Duodenal mucosa (tissue), 2 donors: Measurements from ENCODE around the gene MAP4K4.

Experiments used
- H3K27ac ChIP-seq: one replicate; pipeline ENCODE4 v1.7.0; 2013; ENCODE audit warnings: low read depth, low read length
- H3K27me3 ChIP-seq, 2 donors: one replicate each; pipeline ENCODE4 v1.7.0; 2013; ENCODE audit warnings: low read length in 2 of 2, control low read depth in 1 of 2; ENCODE audit not compliant: insufficient read depth in 2 of 2, control insufficient read depth in 1 of 2
- H3K36me3 ChIP-seq, 2 donors: one replicate each; pipeline ENCODE4 v1.7.0; 2013; ENCODE audit warnings: low read length in 2 of 2, control low read depth in 1 of 2; ENCODE audit not compliant: insufficient read depth in 2 of 2, control insufficient read depth in 1 of 2
- H3K4me1 ChIP-seq, 2 donors: one replicate each; pipeline ENCODE4 v1.7.0; 2013; ENCODE audit warnings: low read length in 2 of 2, control low read depth in 1 of 2; ENCODE audit not compliant: insufficient read depth in 2 of 2, control insufficient read depth in 1 of 2
- H3K4me3 ChIP-seq, 2 donors: one replicate each; pipeline ENCODE4 v1.7.0; 2013; ENCODE audit warnings: low read length in 2 of 2, low read depth in 1 of 2
- H3K9ac ChIP-seq, 2 donors: one replicate each; pipeline ENCODE4 v1.7.0; 2013; ENCODE audit warnings: low read length in 2 of 2, low read depth in 1 of 2
- H3K9me3 ChIP-seq, 2 donors: one replicate each; pipeline ENCODE4 v1.7.0; 2013; ENCODE audit warnings: low read length in 2 of 2, control low read depth in 1 of 2; ENCODE audit not compliant: control insufficient read depth in 1 of 2

The MAP4K4 gene

GRCh38 chr2:101821059-101821805 lies 123.7 kb downstream of the MAP4K4 start:
- Histone ChIP-seq H3K27me3 (no peaks in the 10 kb centered on the region), H3K4me1 (peaks cover 11 to 19% of the 10 kb centered on the region in 2 donors), H3K4me3 (no peak overlapping the region), H3K9me3 (no peaks in the 10 kb centered on the region), H3K36me3 (peaks cover 0 to 5% of the 10 kb centered on the region in 2 donors), H3K27ac (no peak overlapping the region), H3K9ac (no peak overlapping the region)

DNA sequence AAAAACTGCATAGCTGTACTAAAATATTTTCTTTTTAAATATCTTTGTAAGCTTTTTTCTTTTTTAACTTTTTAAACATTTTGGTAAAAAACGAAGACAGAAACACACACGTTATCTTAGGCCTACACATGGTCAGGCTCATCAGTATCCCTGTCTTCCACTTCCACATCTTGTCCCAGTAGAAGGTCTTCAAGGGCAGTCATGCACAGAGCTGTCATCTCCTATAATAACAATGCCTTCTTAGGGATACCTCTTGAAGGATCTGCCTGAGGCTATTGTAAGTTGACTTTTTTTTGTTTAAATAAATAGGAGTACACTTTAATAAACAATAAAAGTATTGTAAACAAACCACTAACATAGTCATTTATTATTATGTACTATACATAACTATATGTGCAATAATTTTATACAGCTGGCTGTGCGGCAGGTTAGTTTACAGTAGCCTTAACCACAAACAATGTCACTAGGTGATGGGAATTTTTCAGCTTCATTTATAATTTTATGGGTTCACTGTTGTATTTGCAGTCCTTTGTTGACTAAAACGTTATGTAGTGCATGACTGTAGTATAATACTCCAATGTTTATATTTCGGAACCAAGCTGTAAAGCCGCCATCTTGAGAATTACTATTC lies 124.4 kb downstream of the MAP4K4 start:
- H3K4me1 ChIP-seq: peaks cover 11 to 19% of the 10 kb centered on the region in 2 donors
- no peaks in the 10 kb centered on the region for H3K9me3 ChIP-seq
- no peak overlapping the region for H3K4me3 ChIP-seq
- H3K9ac ChIP-seq: no peak overlapping the region
- peaks cover 0 to 8% of the 10 kb centered on the region in 2 donors for H3K36me3 ChIP-seq
- H3K27ac ChIP-seq: no peak overlapping the region
- no peaks in the 10 kb centered on the region for H3K27me3 ChIP-seq

- Histone ChIP-seq H3K36me3 (peaks cover 0 to 14% of the 10 kb centered on the region in 2 donors), H3K9ac (no peak overlapping the region), H3K4me3 (no peak overlapping the region), H3K4me1 (peaks cover 9 to 10% of the 10 kb centered on the region in 2 donors), H3K27me3 (no peaks in the 10 kb centered on the region), H3K27ac (no peak overlapping the region), H3K9me3 (no peaks in the 10 kb centered on the region)
Measured at GRCh38 chr2:101823347-101823791, 125.9 kb downstream of the MAP4K4 start.

GRCh38 chr2:101823859-101824258 lies 126.4 kb downstream of the MAP4K4 start:
- H3K27ac ChIP-seq: no peak overlapping the region
- H3K27me3 ChIP-seq: no peaks in the 10 kb centered on the region
- no peak overlapping the region for H3K4me3 ChIP-seq
- no peak overlapping the region for H3K9ac ChIP-seq
- no peaks in the 10 kb centered on the region for H3K9me3 ChIP-seq
- H3K36me3 ChIP-seq: peaks cover 0 to 14% of the 10 kb centered on the region in 2 donors
- H3K4me1 ChIP-seq: peaks cover 4 to 5% of the 10 kb centered on the region in 2 donors

- Histone ChIP-seq H3K9me3 (no peaks in the 10 kb centered on the region), H3K27ac (no peak overlapping the region), H3K4me1 (no peaks in the 10 kb centered on the region)
Measured at GRCh38 chr2:101826716-101827115, 129.2 kb downstream of the MAP4K4 start.

DNA sequence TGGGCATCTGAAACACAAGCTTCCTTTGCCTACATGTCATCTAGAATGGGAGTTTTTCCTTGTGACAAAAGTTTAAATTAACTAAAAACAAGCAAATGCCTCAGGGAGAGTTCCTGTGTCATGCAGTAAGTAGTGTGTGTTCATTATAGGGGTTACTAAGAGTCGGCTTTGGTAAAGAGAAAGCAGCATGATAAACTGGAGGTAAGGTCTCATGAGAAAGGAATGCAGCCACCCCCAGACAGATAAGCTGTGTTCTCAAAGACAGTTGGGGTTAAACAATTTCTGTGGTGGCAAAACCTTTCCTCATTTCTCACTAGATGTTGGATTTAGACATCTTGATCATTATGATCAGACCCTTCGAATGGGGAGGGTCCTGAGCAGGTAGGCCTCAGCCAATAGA lies 129.7 kb downstream of the MAP4K4 start:
- peaks cover 0 to 22% of the 10 kb centered on the region in 2 donors for H3K36me3 ChIP-seq
- H3K9ac ChIP-seq: no peak overlapping the region
- no peak overlapping the region for H3K27ac ChIP-seq
- H3K9me3 ChIP-seq: no peaks in the 10 kb centered on the region
- no peaks in the 10 kb centered on the region for H3K4me1 ChIP-seq
- no peaks in the 10 kb centered on the region for H3K27me3 ChIP-seq
- no peak overlapping the region for H3K4me3 ChIP-seq

More at GRCh38 chr2:101826716-101827115, 129.2 kb downstream of the MAP4K4 start:
- Histone ChIP-seq H3K36me3 (peaks cover 0 to 21% of the 10 kb centered on the region in 2 donors), H3K4me3 (no peak overlapping the region), H3K27me3 (no peaks in the 10 kb centered on the region), H3K9ac (no peak overlapping the region)

- Histone ChIP-seq H3K27ac (no peak overlapping the region), H3K36me3 (peaks cover 3 to 22% of the 10 kb centered on the region in 2 donors), H3K9ac (no peak overlapping the region), H3K9me3 (no peaks in the 10 kb centered on the region), H3K27me3 (no peaks in the 10 kb centered on the region), H3K4me3 (no peak overlapping the region), H3K4me1 (no peaks in the 10 kb centered on the region)
Measured at GRCh38 chr2:101828257-101828656, 130.8 kb downstream of the MAP4K4 start.

- Histone ChIP-seq H3K27ac (no peak overlapping the region), H3K36me3 (peaks cover 3 to 22% of the 10 kb centered on the region in 2 donors)
Measured at GRCh38 chr2:101828673-101829334, 131.3 kb downstream of the MAP4K4 start.

GRCh38 chr2:101829429-101829828 lies 131.9 kb downstream of the MAP4K4 start:
- Histone ChIP-seq H3K4me3 (no peak overlapping the region), H3K9me3 (no peaks in the 10 kb centered on the region), H3K36me3 (peaks cover 3 to 22% of the 10 kb centered on the region in 2 donors), H3K9ac (no peak overlapping the region), H3K4me1 (no peaks in the 10 kb centered on the region), H3K27ac (no peak overlapping the region), H3K27me3 (no peaks in the 10 kb centered on the region)

More at GRCh38 chr2:101828673-101829334, 131.3 kb downstream of the MAP4K4 start:
- Histone ChIP-seq H3K4me1 (no peaks in the 10 kb centered on the region), H3K27me3 (no peaks in the 10 kb centered on the region), H3K4me3 (no peak overlapping the region), H3K9ac (no peak overlapping the region), H3K9me3 (no peaks in the 10 kb centered on the region)

DNA sequence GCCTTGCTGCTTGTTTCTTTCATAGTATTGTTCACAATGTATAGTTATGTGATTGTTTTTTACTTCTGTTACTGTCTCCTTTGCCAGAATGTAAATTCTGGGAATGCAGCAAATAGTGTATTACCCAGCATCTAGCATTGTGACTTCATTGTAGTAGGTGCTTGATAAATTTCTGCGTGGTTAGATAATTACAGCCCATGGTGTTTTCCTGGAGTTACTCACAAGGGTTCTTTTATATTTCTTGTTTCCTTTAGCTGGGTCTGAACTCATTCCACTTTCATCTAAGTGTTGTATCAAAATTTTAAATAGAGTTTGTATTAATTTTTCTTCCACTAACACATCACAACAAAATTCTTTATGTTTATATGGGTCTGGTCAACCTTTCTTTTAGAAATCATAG lies 132.6 kb downstream of the MAP4K4 start:
- Histone ChIP-seq H3K4me1 (no peaks in the 10 kb centered on the region), H3K4me3 (no peak overlapping the region), H3K9ac (no peak overlapping the region), H3K27ac (no peak overlapping the region), H3K27me3 (no peaks in the 10 kb centered on the region), H3K9me3 (no peaks in the 10 kb centered on the region), H3K36me3 (peaks cover 5 to 27% of the 10 kb centered on the region in 2 donors)
